Measurements from ENCODE around the gene LRCH4.

The LRCH4 gene

DNA sequence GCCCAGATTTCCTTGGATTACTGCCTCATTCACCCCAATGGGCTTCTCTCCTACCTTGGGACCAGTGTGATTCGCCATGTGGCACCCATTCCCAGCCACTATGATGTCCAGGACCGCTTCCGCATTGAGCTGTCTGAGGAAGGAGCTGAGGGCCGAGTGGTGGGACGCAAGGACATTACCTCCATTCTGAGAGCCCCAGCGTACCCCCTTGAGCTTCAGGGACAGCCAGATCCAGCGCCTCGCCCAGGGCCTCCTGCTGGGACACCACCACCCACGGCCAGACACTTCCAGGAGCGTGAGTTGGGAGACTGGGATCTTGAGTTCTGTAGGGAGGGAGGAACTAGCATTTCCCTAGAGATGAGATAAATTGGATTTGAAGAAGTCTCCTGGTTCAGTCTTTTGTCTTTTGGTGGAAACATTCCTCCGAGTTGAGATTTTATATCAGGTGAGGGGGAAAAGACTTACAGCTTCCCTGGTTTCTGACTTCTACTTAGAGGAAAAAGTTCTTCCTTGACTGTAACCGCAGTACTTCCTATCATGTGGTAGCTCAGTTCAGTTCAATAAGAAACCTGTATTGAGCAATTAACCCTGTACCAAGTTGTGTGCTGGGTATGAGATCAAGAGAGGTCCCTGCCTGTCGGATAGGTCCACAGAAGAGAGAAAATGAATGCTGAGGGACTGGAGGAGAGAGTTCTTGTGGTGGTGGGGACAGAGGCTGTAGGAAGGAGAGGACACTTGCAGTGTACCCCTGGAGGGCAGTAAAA lies 27.7 kb upstream of the LRCH4 start:
- peak overlapping the region; percentile 86 for H3K4me3 ChIP-seq
- H3K27ac ChIP-seq: peak overlapping the region in 1 of 2 donors; percentile 91
- TF ChIP-seq, protein P1, sequence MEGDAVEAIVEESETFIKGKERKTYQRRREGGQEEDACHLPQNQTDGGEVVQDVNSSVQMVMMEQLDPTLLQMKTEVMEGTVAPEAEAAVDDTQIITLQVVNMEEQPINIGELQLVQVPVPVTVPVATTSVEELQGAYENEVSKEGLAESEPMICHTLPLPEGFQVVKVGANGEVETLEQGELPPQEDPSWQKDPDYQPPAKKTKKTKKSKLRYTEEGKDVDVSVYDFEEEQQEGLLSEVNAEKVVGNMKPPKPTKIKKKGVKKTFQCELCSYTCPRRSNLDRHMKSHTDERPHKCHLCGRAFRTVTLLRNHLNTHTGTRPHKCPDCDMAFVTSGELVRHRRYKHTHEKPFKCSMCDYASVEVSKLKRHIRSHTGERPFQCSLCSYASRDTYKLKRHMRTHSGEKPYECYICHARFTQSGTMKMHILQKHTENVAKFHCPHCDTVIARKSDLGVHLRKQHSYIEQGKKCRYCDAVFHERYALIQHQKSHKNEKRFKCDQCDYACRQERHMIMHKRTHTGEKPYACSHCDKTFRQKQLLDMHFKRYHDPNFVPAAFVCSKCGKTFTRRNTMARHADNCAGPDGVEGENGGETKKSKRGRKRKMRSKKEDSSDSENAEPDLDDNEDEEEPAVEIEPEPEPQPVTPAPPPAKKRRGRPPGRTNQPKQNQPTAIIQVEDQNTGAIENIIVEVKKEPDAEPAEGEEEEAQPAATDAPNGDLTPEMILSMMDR (IDR thresholded peaks at IDR 0.05): no peak
- no peak for DNase-seq (ENCODE audit: low spot score)

- no peak for DNase-seq (ENCODE audit: low spot score)
- H3K27ac ChIP-seq: peak overlapping the region; percentile 87 to 91
- TF ChIP-seq, protein P1 (IDR thresholded peaks at IDR 0.05): no peak
- peak overlapping the region; percentile 86 for H3K4me3 ChIP-seq
Observed at GRCh38 chr7:100612730-100613390, 26.9 kb upstream of the LRCH4 start.

DNA sequence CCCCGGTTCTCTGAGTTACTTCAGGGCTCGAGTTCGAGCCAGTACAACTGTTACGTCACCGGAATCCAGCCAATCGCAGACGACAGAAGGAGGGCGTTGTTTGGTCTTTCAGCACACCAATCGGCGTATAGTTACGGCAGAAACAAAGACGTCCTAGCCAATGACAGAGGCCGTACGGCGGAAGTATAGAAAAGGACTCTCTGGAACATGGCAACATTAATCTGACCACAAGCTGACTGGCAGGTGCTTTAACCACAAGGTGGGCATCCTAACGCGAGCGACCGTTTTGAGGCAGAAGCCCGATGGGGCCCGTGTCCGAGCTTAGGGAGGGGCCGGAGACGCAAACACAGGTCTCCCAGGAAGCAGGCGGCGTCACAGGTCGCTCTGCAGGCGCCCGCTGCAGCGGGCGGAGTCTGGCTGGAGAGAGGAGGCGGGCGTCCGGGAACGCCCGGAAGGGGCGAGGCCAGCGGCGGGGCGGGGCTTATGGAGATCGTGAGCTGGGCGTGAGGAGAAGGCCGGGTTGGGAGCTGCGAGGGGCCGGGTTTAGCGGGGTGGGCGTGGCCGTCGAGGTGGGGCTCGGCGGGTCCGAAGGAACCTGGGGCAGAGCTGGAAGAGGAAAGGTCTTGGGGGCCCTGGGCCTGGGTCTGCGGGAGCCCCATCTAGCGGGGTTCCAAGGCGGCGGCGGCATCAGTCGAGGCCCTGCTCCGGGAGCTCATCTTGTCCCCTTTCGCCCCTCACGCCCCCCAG lies 26.2 kb upstream of the LRCH4 start, which contains the start of gene MOSPD3:
MOSPD3 (plus strand) TSS at position 558 of the 747 bp plus-strand sequence. CDS start 252 bp downstream, outside the sequence.
- peak; percentile 99 for DNase-seq (ENCODE audit: low spot score)
- TF ChIP-seq, protein P1 (IDR thresholded peaks at IDR 0.05): no peak

GRCh38 chr7:100609958-100610357 lies 24.0 kb upstream of the LRCH4 start:
- TF ChIP-seq, protein P1 (IDR thresholded peaks at IDR 0.05): no peak
- Histone ChIP-seq H3K4me3 (no peak overlapping the region), H3K27ac (no peak overlapping the region)
- DNase-seq (ENCODE audit: low spot score): no peak

More for the DNA sequence above, 26.2 kb upstream of the LRCH4 start, which contains the start of gene MOSPD3:
- Histone ChIP-seq H3K4me3 (peak within 1 kb of the TSS; percentile 86), H3K27ac (peak within 1 kb of the TSS; percentile 87 to 91)

DNA sequence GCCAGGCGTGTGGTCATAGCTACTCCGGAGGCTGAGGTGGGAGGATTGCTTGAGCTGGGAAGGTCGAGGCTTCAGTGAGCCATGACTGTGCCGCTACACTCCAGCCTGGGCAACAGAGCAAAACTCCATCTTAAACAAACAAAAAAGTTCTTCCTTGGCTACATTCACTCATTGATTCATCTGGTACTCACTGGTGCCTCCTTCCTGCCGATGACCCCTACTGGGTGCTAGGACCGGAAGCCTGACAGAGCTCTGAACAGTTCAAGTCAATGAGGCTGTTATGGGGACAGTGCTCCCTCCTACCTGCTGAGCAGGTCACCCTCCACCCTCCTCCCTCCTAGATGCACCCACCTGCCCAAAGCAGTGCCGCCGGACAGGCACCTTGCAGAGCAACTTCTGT lies 21.2 kb upstream of the LRCH4 start:
- TF ChIP-seq, protein P1 (IDR thresholded peaks at IDR 0.05): no peak
- no peak overlapping the region for H3K27ac ChIP-seq
- no peak for DNase-seq (ENCODE audit: low spot score)
- no peak overlapping the region for H3K4me3 ChIP-seq

GRCh38 chr7:100606313-100606712 lies 20.4 kb upstream of the LRCH4 start:
- Histone ChIP-seq H3K27ac (no peak overlapping the region), H3K4me3 (no peak overlapping the region)
- TF ChIP-seq, protein P1 (IDR thresholded peaks at IDR 0.05): no peak
- no peak for DNase-seq (ENCODE audit: low spot score)

All from coronary artery (tissue), 2 donors.